Small intestine (tissue), 7 donors: Measurements from ENCODE around the gene SUCLG2. TPM values are rescaled to one million over a fixed set of nuclear protein-coding genes. Genes with fewer than 3 reads are reported as not detected.

Source experiments
- DNase-seq, 2 donors: peaks; one replicate each; pipeline versions ENCODE4 v3.0.0 to v3.0.0-alpha.2; 2013
- FAIRE-seq: peaks from 2 replicates; lab custom pipeline; 2012; peaks lifted over from hg19 to GRCh38; lab: Jason Lieb, UNC
- H3K27ac ChIP-seq, 3 donors: one replicate each; pipeline ENCODE4 v1.5.1; 2013; ENCODE audit warnings: low read length in 2 of 3, mild to moderate bottlenecking in 2 of 3, control low read depth in 1 of 3, inconsistent platforms in 1 of 3, low read depth in 1 of 3, moderate library complexity in 1 of 3
- H3K27me3 ChIP-seq, 3 donors: one replicate each; pipeline ENCODE4 v1.6.1; 2013; ENCODE audit warnings: low read length in 3 of 3, inconsistent platforms in 1 of 3; ENCODE audit not compliant: control insufficient read depth in 3 of 3, insufficient read depth in 3 of 3
- H3K36me3 ChIP-seq, 3 donors: one replicate each; pipeline ENCODE4 v1.6.1; 2013; ENCODE audit warnings: low read length in 3 of 3, inconsistent platforms in 1 of 3, low read depth in 1 of 3, mild to moderate bottlenecking in 1 of 3, moderate library complexity in 1 of 3; ENCODE audit not compliant: control insufficient read depth in 3 of 3, insufficient read depth in 2 of 3
- H3K4me1 ChIP-seq, 3 donors: one replicate each; pipeline ENCODE4 v1.6.1; 2013; ENCODE audit warnings: low read length in 2 of 3, inconsistent platforms in 1 of 3, low read depth in 1 of 3, mild to moderate bottlenecking in 1 of 3, moderate library complexity in 1 of 3; ENCODE audit not compliant: control insufficient read depth in 3 of 3, insufficient read depth in 2 of 3
- H3K4me3 ChIP-seq, 3 donors: one replicate each; pipeline ENCODE4 v1.5.1; 2013; ENCODE audit warnings: low read length in 3 of 3, control low read depth in 1 of 3, inconsistent platforms in 1 of 3, low read depth in 1 of 3, mild to moderate bottlenecking in 1 of 3, moderate library complexity in 1 of 3
- H3K9me3 ChIP-seq, 2 donors: one replicate each; pipeline ENCODE4 v1.6.1; 2013; ENCODE audit warnings: low read depth in 1 of 2, low read length in 1 of 2; ENCODE audit not compliant: control insufficient read depth in 2 of 2, insufficient read depth in 1 of 2
- WGBS, 3 donors: extraction: QIAGEN DNeasy Blood & Tissue Kit; methylation state at CpG; one replicate each; pipeline ENCODE4 v1.1.7; 2013; 5-methylcytosine and 5-hydroxymethylcytosine counted together
- polyA plus RNA-seq, 4 donors: library from polyadenylated mRNA; stranded (reverse) in 3 of 4; unstranded in 1 of 4; fragments of 200-250 nt in 3 of 4; fragments of 120-200 nt in 1 of 4; gene quantifications; one replicate each; pipeline versions ENCODE4 v1.2.1 to v1.2.3, GENCODE V29; 2013
- donor health status: healthy with polysubstance abuse.
- donor health status: control.
- donor health status: control.
- donor health status: Bipolar disorder and iron deficiency.
- donor health status: healthy.

The SUCLG2 gene
- polyA plus RNA-seq, 4 donors: 77.7 to 167 (median 125) TPM

- peaks cover 0 to 5% (median 2%) of the 10 kb centered on the region in 3 donors for H3K36me3 ChIP-seq
- FAIRE-seq: no peak
Observed at GRCh38 chr3:67416703-67417102, 237.7 kb downstream of the SUCLG2 start.

GRCh38 chr3:67415511-67415910, 238.9 kb downstream of the SUCLG2 start:
- H3K4me1 ChIP-seq: no peaks in the 10 kb centered on the region
- 10 to 48% (median 44%) methylated on average over 1 of the region's 1 CpG for WGBS, 3 donors
- peaks cover 0 to 5% (median 2%) of the 10 kb centered on the region in 3 donors for H3K36me3 ChIP-seq
- no peaks in the 10 kb centered on the region for H3K27me3 ChIP-seq
- DNase-seq: no peak
- H3K9me3 ChIP-seq: no peaks in the 10 kb centered on the region
- no peak overlapping the region for H3K4me3 ChIP-seq
- FAIRE-seq: no peak
- no peak overlapping the region for H3K27ac ChIP-seq

More at GRCh38 chr3:67416703-67417102, 237.7 kb downstream of the SUCLG2 start:
- DNase-seq: no peak
- Histone ChIP-seq H3K4me3 (no peak overlapping the region), H3K9me3 (no peaks in the 10 kb centered on the region), H3K4me1 (no peaks in the 10 kb centered on the region), H3K27me3 (no peaks in the 10 kb centered on the region), H3K27ac (no peak overlapping the region)
- 90 to 97% (median 94%) methylated on average over 1 of the region's 1 CpG for WGBS, 3 donors

GRCh38 chr3:67414740-67415139, 239.7 kb downstream of the SUCLG2 start:
- no peak for FAIRE-seq
- WGBS, 3 donors: 96 to 99% (median 98%) methylated on average over 5 of the region's 5 CpGs
- H3K4me3 ChIP-seq: no peak overlapping the region
- no peaks in the 10 kb centered on the region for H3K9me3 ChIP-seq
- H3K36me3 ChIP-seq: peaks cover 0 to 5% (median 2%) of the 10 kb centered on the region in 3 donors
- H3K4me1 ChIP-seq: no peaks in the 10 kb centered on the region
- DNase-seq: no peak
- H3K27ac ChIP-seq: no peak overlapping the region
- no peaks in the 10 kb centered on the region for H3K27me3 ChIP-seq

DNA sequence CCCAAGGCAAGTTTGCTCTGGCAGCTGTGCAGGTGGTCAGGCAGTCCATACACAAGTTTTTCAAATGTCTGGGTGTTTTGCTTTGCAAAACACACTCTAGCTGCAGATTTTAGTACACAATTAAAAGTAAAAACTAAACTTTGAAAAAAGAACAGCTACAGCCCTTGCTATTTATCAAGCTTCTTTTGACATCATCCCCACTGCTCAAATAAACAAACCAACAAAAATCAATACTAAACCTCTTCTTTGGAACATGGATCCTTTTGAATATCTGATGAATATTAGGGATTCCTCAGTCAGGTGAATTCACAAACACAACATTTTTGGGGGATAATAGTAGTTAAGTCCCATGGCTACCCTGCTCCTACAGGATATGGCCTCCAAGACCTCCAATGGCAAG, 249.2 kb downstream of the SUCLG2 start:
- Histone ChIP-seq H3K4me1 (no peaks in the 10 kb centered on the region), H3K27me3 (no peaks in the 10 kb centered on the region), H3K27ac (no peak overlapping the region), H3K4me3 (no peak overlapping the region), H3K9me3 (no peaks in the 10 kb centered on the region), H3K36me3 (peaks cover 3 to 11% (median 6%) of the 10 kb centered on the region in 3 donors)
- DNase-seq: no peak
- no peak for FAIRE-seq

- no peak for FAIRE-seq
- Histone ChIP-seq H3K36me3 (peaks cover 3 to 13% (median 6%) of the 10 kb centered on the region in 3 donors), H3K4me1 (no peaks in the 10 kb centered on the region), H3K27me3 (no peaks in the 10 kb centered on the region), H3K4me3 (no peak overlapping the region), H3K9me3 (no peaks in the 10 kb centered on the region), H3K27ac (no peak overlapping the region)
- no peak for DNase-seq
- 58 to 81% (median 66%) methylated on average over 3 of the region's 3 CpGs for WGBS, 3 donors
Observed at GRCh38 chr3:67402873-67403272, 251.5 kb downstream of the SUCLG2 start.

DNA sequence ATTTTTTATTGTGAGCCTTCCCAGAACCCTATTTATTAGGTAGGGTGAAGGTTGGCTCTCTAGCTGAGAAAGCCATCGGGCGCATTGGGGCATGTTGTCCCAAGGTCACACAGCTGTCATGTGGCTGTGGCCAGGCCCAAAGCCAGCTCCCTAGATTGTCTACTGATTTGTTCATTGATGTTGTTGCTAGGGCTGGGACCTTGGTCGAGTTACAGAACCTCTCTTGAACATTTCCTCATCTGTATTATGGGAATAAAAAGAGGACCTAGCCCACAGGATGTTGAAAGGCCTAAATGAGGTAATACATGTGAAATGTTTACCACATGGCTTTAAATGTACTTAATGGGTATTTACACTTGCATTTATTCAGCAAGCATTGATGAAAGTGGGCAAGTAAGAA, 252.5 kb downstream of the SUCLG2 start:
- FAIRE-seq (no peak), DNase-seq (no peak)
- Histone ChIP-seq H3K4me3 (no peak overlapping the region), H3K36me3 (peaks cover 3 to 13% (median 4%) of the 10 kb centered on the region in 3 donors), H3K9me3 (no peaks in the 10 kb centered on the region), H3K27ac (no peak overlapping the region), H3K27me3 (no peaks in the 10 kb centered on the region), H3K4me1 (no peaks in the 10 kb centered on the region)
- WGBS, 3 donors: 85 to 92% (median 89%) methylated on average over 3 of the region's 3 CpGs

- no peaks in the 10 kb centered on the region for H3K4me1 ChIP-seq
- no peaks in the 10 kb centered on the region for H3K9me3 ChIP-seq
- WGBS, 3 donors: 95 to 98% (median 97%) methylated on average over 6 of the region's 6 CpGs
- DNase-seq (no peak), FAIRE-seq (no peak)
- peaks cover 1 to 13% (median 3%) of the 10 kb centered on the region in 3 donors for H3K36me3 ChIP-seq
- no peak overlapping the region for H3K4me3 ChIP-seq
- H3K27ac ChIP-seq: no peak overlapping the region
- H3K27me3 ChIP-seq: no peaks in the 10 kb centered on the region
Observed at GRCh38 chr3:67400476-67400875, 253.9 kb downstream of the SUCLG2 start.

- DNase-seq (no peak), FAIRE-seq (no peak)
- no peak overlapping the region for H3K4me3 ChIP-seq
- H3K36me3 ChIP-seq: peaks cover 0 to 11% (median 4%) of the 10 kb centered on the region in 3 donors
- WGBS, 3 donors: 85 to 99% (median 98%) methylated on average over 2 of the region's 2 CpGs
- H3K9me3 ChIP-seq: no peaks in the 10 kb centered on the region
- H3K27me3 ChIP-seq: no peaks in the 10 kb centered on the region
- no peak overlapping the region for H3K27ac ChIP-seq
- H3K4me1 ChIP-seq: no peaks in the 10 kb centered on the region
Observed at GRCh38 chr3:67389176-67389575, 265.2 kb downstream of the SUCLG2 start.

DNA sequence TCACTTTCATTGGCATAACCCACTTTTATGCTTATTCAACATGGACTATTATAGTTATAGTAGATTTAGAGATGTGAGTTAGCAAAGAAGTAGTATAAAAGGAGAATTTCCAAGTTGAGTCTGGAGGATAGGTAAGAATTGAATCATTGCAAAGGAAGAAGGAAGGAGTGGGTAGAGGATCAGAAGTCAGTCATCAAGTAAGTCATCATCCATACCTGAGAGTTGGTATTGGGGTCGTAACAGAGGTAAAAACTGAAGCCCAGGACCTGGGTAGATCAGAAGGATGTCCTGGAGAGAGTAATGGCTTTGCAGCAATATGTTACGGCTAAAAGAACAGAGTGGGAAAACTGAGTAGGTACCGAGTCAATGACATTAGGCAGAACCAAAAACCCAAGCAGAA, 265.7 kb downstream of the SUCLG2 start:
- no peak for DNase-seq
- H3K4me1 ChIP-seq: no peaks in the 10 kb centered on the region
- peaks cover 0 to 11% (median 4%) of the 10 kb centered on the region in 3 donors for H3K36me3 ChIP-seq
- FAIRE-seq: no peak
- WGBS, 3 donors: 96 to 100% (median 98%) methylated on average over 3 of the region's 3 CpGs
- H3K27ac ChIP-seq: no peak overlapping the region
- no peak overlapping the region for H3K4me3 ChIP-seq
- H3K9me3 ChIP-seq: no peaks in the 10 kb centered on the region
- no peaks in the 10 kb centered on the region for H3K27me3 ChIP-seq
